ENCODE measurements around the gene SIDT1. TPM values are rescaled to one million over a fixed set of nuclear protein-coding genes. Genes with fewer than 3 reads are reported as not detected.

Gene SIDT1
- total RNA-seq, 2 experiments from 2014 or later: 11.3 TPM

- peaks cover 23% of the 10 kb centered on the region for H3K9me3 Mint-ChIP-seq
- intact Hi-C loops (cut with micrococcal nuclease): no loop called here
- DNase-seq: no peak
- CTCF ChIA-PET: no interaction called here
- no peaks in the 10 kb centered on the region for H3K27me3 Mint-ChIP-seq
- H3K36me3 Mint-ChIP-seq: peaks cover 31% of the 10 kb centered on the region
- no peak overlapping the region for H3K27ac Mint-ChIP-seq
- no peak overlapping the region for H3K4me3 Mint-ChIP-seq
- POLR2A ChIA-PET: no interaction called here
- no peaks in the 10 kb centered on the region for H3K4me1 Mint-ChIP-seq (ENCODE audit: low read depth)
Measured at GRCh38 chr3:113649174-113649845, 117.0 kb downstream of the SIDT1 start.

GRCh38 chr3:113654310-113654709, 122.0 kb downstream of the SIDT1 start:
- intact Hi-C loops (cut with micrococcal nuclease): no loop called here
- CTCF ChIA-PET: no interaction called here
- H3K27ac Mint-ChIP-seq: no peak overlapping the region
- H3K27me3 Mint-ChIP-seq: no peaks in the 10 kb centered on the region
- POLR2A ChIA-PET: no interaction called here
- DNase-seq: no peak
- peaks cover 41% of the 10 kb centered on the region for H3K36me3 Mint-ChIP-seq
- H3K4me3 Mint-ChIP-seq: no peak overlapping the region
- no peaks in the 10 kb centered on the region for H3K4me1 Mint-ChIP-seq (ENCODE audit: low read depth)
- no peaks in the 10 kb centered on the region for H3K9me3 Mint-ChIP-seq

- H3K4me1 Mint-ChIP-seq (ENCODE audit: low read depth): no peaks in the 10 kb centered on the region
- peaks cover 43% of the 10 kb centered on the region for H3K36me3 Mint-ChIP-seq
- no peak overlapping the region for H3K4me3 Mint-ChIP-seq
- no peak overlapping the region for H3K27ac Mint-ChIP-seq
- ChIA-PET CTCF (no interaction called here), POLR2A (no interaction called here)
- intact Hi-C loops (cut with micrococcal nuclease): no loop called here
- H3K27me3 Mint-ChIP-seq: no peaks in the 10 kb centered on the region
- no peaks in the 10 kb centered on the region for H3K9me3 Mint-ChIP-seq
- no peak for DNase-seq
Measured at GRCh38 chr3:113654851-113655250, 122.5 kb downstream of the SIDT1 start.

GRCh38 chr3:113658107-113658506, 125.8 kb downstream of the SIDT1 start:
- Mint-ChIP-seq H3K4me3 (no peak overlapping the region), H3K36me3 (peaks cover 56% of the 10 kb centered on the region), H3K27ac (no peak overlapping the region), H3K27me3 (no peaks in the 10 kb centered on the region), H3K9me3 (no peaks in the 10 kb centered on the region), H3K4me1 (ENCODE audit: low read depth) (no peaks in the 10 kb centered on the region)
- intact Hi-C loops (cut with micrococcal nuclease): no loop called here
- no peak for DNase-seq
- CTCF ChIA-PET: interaction anchor here (0.6 kb wide), 1 partner anchor 342 kb away, joined by 3 read pairs; no protein-coding TSS in a partner anchor
- POLR2A ChIA-PET: no interaction called here

- Mint-ChIP-seq H3K27me3 (no peaks in the 10 kb centered on the region), H3K27ac (no peak overlapping the region), H3K9me3 (no peaks in the 10 kb centered on the region), H3K4me3 (no peak overlapping the region), H3K36me3 (peaks cover 61% of the 10 kb centered on the region), H3K4me1 (ENCODE audit: low read depth) (no peaks in the 10 kb centered on the region)
- CTCF ChIA-PET: no interaction called here
- intact Hi-C loops (cut with micrococcal nuclease): no loop called here
- DNase-seq: no peak
- POLR2A ChIA-PET: no interaction called here
Measured at GRCh38 chr3:113659101-113659541, 126.8 kb downstream of the SIDT1 start.

DNA sequence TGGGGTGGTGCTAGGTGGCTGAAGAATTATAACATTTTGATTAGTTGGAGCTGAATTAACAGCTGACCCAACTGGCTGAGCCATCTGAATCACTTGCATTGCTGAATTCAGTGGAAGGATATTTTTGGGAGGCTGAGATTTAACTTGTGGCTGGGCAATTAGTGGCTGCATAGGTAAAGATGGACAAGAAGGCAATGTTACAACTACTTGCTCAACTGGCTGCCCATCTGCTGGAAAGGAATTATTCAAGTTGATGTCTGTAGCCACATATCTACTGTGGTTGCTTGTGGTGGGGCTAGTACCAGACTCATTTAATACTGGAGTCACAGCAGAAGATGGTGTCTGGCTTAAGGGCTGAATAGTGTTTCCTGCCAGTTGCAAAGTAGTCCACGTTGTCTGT, 127.6 kb downstream of the SIDT1 start:
- Mint-ChIP-seq H3K9me3 (no peaks in the 10 kb centered on the region), H3K27me3 (no peaks in the 10 kb centered on the region), H3K36me3 (peaks cover 63% of the 10 kb centered on the region), H3K4me3 (no peak overlapping the region), H3K4me1 (ENCODE audit: low read depth) (no peaks in the 10 kb centered on the region), H3K27ac (no peak overlapping the region)
- DNase-seq: no peak
- intact Hi-C loops (cut with micrococcal nuclease): no loop called here
- ChIA-PET CTCF (no interaction called here), POLR2A (no interaction called here)

- Mint-ChIP-seq H3K9me3 (no peaks in the 10 kb centered on the region), H3K36me3 (peaks cover 64% of the 10 kb centered on the region), H3K4me3 (no peak overlapping the region), H3K27ac (no peak overlapping the region), H3K4me1 (ENCODE audit: low read depth) (no peaks in the 10 kb centered on the region), H3K27me3 (no peaks in the 10 kb centered on the region)
- CTCF ChIA-PET: no interaction called here
- intact Hi-C loops (cut with micrococcal nuclease): no loop called here
- POLR2A ChIA-PET: no interaction called here
- no peak for DNase-seq
Measured at GRCh38 chr3:113660458-113660857, 128.1 kb downstream of the SIDT1 start.

DNA sequence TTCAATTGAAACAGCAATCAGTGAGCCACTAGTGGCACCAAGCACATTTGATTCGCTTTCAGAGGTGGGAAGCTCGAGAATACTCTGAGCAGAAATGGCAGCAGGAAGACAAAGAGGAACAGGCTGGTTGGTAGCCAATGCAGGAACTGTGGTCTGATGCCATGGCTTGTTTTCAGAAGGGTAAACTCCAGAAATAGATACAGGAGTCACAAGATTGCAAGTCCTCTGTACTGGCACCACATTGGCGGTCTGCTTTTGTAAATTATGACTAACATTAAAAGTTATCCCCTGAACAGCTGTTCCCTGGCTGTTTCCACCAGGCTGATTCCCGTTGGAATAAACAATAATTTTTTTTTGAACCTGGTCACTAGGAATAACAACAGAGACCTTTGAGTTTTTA, 128.5 kb downstream of the SIDT1 start:
- intact Hi-C loops (cut with micrococcal nuclease): no loop called here
- peaks cover 66% of the 10 kb centered on the region for H3K36me3 Mint-ChIP-seq
- CTCF ChIA-PET: no interaction called here
- H3K9me3 Mint-ChIP-seq: no peaks in the 10 kb centered on the region
- no peak overlapping the region for H3K27ac Mint-ChIP-seq
- no peaks in the 10 kb centered on the region for H3K27me3 Mint-ChIP-seq
- H3K4me1 Mint-ChIP-seq (ENCODE audit: low read depth): no peaks in the 10 kb centered on the region
- POLR2A ChIA-PET: no interaction called here
- H3K4me3 Mint-ChIP-seq: no peak overlapping the region
- DNase-seq: no peak

DNA sequence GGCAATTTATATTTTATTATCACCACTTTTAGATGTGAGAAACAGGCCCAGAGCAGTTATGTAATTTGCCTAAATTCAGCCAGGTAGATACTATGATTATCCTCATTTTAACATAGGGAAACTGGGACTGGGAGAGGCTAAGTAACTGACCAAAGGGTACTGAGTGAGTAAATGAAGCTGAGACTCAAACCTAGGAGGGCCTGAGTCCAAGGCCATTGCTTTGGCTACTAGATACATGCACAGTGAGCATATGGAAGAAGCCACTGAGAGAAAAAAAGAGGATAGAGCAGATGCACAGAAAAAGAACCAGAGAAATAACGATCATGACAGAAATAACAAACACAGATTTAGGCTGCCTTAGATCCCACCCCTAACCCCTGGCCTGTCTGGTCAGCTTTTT, 130.5 kb downstream of the SIDT1 start:
- DNase-seq: no peak
- Mint-ChIP-seq H3K27ac (no peak overlapping the region), H3K4me1 (ENCODE audit: low read depth) (peaks cover 3% of the 10 kb centered on the region), H3K4me3 (no peak overlapping the region), H3K9me3 (no peaks in the 10 kb centered on the region), H3K36me3 (peaks cover 52% of the 10 kb centered on the region), H3K27me3 (no peaks in the 10 kb centered on the region)
- CTCF ChIA-PET: interaction anchor here (1.0 kb wide), 2 partner anchors 14 to 169 kb away, joined by 3 read pairs; no protein-coding TSS in a partner anchor
- POLR2A ChIA-PET: no interaction called here
- intact Hi-C loops (cut with micrococcal nuclease): no loop called here

DNA sequence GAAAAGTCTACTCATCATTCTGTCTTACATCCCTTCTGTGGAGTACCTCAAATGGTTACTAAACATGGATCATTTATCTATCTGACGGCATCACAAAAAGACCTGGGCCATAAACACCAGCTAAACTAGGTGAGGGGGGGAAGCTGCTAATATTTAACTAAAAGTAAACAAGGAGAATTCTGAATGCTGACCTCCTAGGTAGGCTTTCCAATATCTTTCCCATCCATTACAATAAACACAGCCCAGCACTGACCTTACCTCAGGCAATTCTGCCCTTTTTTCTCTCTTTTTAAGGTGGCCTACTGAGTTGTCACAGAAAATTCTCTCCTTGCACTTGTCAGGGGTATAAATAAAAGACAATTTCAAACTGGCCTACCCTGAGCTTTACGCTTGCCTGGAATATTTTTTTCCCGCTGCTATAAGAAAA, 131.0 kb downstream of the SIDT1 start:
- Mint-ChIP-seq H3K27me3 (no peaks in the 10 kb centered on the region), H3K36me3 (peaks cover 47% of the 10 kb centered on the region), H3K4me1 (ENCODE audit: low read depth) (peaks cover 3% of the 10 kb centered on the region), H3K9me3 (no peaks in the 10 kb centered on the region), H3K27ac (no peak overlapping the region), H3K4me3 (no peak overlapping the region)
- intact Hi-C loops (cut with micrococcal nuclease): no loop called here
- DNase-seq: no peak
- ChIA-PET POLR2A (no interaction called here), CTCF (interaction anchor here (1.0 kb wide), 1 partner anchor 13 kb away, joined by 3 read pairs; no protein-coding TSS in a partner anchor)

- DNase-seq: no peak
- ChIA-PET CTCF (interaction anchor here (1.0 kb wide), 1 partner anchor 13 kb away, joined by 3 read pairs; no protein-coding TSS in a partner anchor), POLR2A (no interaction called here)
- Mint-ChIP-seq H3K36me3 (peaks cover 42% of the 10 kb centered on the region), H3K4me3 (no peak overlapping the region), H3K27me3 (no peaks in the 10 kb centered on the region), H3K9me3 (no peaks in the 10 kb centered on the region), H3K4me1 (ENCODE audit: low read depth) (peaks cover 3% of the 10 kb centered on the region), H3K27ac (no peak overlapping the region)
- intact Hi-C loops (cut with micrococcal nuclease): no loop called here
Measured at GRCh38 chr3:113663761-113664160, 131.4 kb downstream of the SIDT1 start.

DNA sequence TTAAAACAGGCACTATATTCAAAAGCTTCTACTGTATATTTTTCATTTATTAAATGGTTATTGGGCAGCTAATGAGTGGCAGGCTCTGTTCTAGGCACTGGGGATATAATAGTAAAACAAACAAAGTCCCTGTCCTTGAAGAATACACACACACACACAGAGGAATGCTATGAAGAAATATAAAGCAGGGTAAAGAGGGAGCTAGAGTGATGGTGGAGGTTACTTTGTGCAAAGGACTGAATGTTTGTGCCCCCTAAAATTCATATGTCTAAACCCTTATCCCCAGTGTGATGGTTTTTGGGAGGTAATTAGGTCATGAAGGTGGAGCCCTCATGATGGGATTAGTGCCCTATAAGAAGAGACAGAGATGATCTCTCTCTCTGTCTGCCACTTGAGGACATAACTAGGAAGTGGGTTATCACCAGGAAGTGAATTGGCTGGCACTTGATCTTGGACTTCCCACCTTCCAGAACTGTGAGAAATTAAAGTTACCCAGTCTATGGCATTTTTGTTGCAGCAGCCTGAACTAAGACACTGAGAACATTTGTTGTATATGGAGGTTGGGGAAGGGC, 132.3 kb downstream of the SIDT1 start:
- peaks cover 38% of the 10 kb centered on the region for H3K36me3 Mint-ChIP-seq
- ChIA-PET POLR2A (no interaction called here), CTCF (no interaction called here)
- H3K27ac Mint-ChIP-seq: no peak overlapping the region
- no peaks in the 10 kb centered on the region for H3K9me3 Mint-ChIP-seq
- no peaks in the 10 kb centered on the region for H3K27me3 Mint-ChIP-seq
- H3K4me3 Mint-ChIP-seq: no peak overlapping the region
- no peak for DNase-seq
- H3K4me1 Mint-ChIP-seq (ENCODE audit: low read depth): peaks cover 7% of the 10 kb centered on the region
- intact Hi-C loops (cut with micrococcal nuclease): no loop called here

DNA sequence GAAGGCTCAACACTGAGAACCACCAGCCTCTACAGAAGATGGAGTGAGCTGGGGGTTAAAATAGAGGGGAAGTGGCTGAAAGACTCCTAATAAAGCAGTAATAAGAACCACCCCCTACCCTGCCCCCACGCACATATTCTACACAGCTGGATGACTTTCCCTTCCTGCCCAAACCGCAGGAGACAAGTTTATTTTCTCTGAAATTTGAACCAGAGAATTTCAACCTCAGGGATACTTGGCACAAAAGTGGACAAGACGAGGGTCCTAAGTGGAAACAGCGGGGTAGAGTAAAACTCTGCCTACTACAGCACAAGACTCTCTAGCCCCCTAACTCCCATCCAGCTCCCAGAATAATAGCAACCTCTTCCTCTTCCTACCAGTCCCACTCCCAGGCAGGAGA, 135.7 kb downstream of the SIDT1 start:
- intact Hi-C loops (cut with micrococcal nuclease): no loop called here
- H3K27ac Mint-ChIP-seq: no peak overlapping the region
- ChIA-PET CTCF (no interaction called here), POLR2A (no interaction called here)
- no peak overlapping the region for H3K4me3 Mint-ChIP-seq
- H3K9me3 Mint-ChIP-seq: no peaks in the 10 kb centered on the region
- H3K4me1 Mint-ChIP-seq (ENCODE audit: low read depth): peaks cover 7% of the 10 kb centered on the region
- H3K27me3 Mint-ChIP-seq: no peaks in the 10 kb centered on the region
- peaks cover 17% of the 10 kb centered on the region for H3K36me3 Mint-ChIP-seq
- DNase-seq: no peak

All from activated CD4-positive, alpha-beta memory T cell treated with anti-CD3 and anti-CD28 coated beads for 36 hours (primary cell).